ENCODE data around the gene PRELID2. TPM values are rescaled to one million over a fixed set of nuclear protein-coding genes. Genes with fewer than 3 reads are reported as not detected.

Gene PRELID2
- total RNA-seq, 2 experiments from 2014 or later = 0.12 to 0.17 TPM

- H3K4me1 Mint-ChIP-seq (ENCODE audit: low read depth) = no peaks in the 10 kb centered on the region
- peak overlapping the region; percentile 8 for H3K4me3 Mint-ChIP-seq
- peaks cover 26% of the 10 kb centered on the region for H3K27me3 Mint-ChIP-seq (ENCODE audit: low read depth)
- DNase-seq = no peak
- H3K9me3 Mint-ChIP-seq = no peaks in the 10 kb centered on the region
- H3K27ac Mint-ChIP-seq = no peak overlapping the region
- intact Hi-C loops (cut with micrococcal nuclease) = no loop called here
- no peaks in the 10 kb centered on the region for H3K36me3 Mint-ChIP-seq (ENCODE audit: low read depth)
- CTCF ChIA-PET = interaction anchor here (1.4 to 1.9 kb wide), 2 partner anchors 8 to 9 kb away, joined by 5 read pairs; no protein-coding TSS in a partner anchor
Observed at GRCh38 chr5:145834554-145834916, 607 bp downstream of the PRELID2 start.

GRCh38 chr5:145833631-145834200 lies 1.4 kb downstream of the PRELID2 start:
- Mint-ChIP-seq H3K9me3 (no peaks in the 10 kb centered on the region), H3K36me3 (ENCODE audit: low read depth) (no peaks in the 10 kb centered on the region), H3K27ac (no peak overlapping the region), H3K4me3 (no peak overlapping the region), H3K4me1 (ENCODE audit: low read depth) (no peaks in the 10 kb centered on the region), H3K27me3 (ENCODE audit: low read depth) (peaks cover 26% of the 10 kb centered on the region)
- intact Hi-C loops (cut with micrococcal nuclease) = no loop called here
- CTCF ChIA-PET = no interaction called here
- DNase-seq = no peak

GRCh38 chr5:145830594-145830993 lies 4.5 kb downstream of the PRELID2 start:
- CTCF ChIA-PET = interaction anchor here (0.8 kb wide), 1 partner anchor 149 kb away, joined by 3 read pairs; no protein-coding TSS in a partner anchor
- H3K9me3 Mint-ChIP-seq = no peaks in the 10 kb centered on the region
- no peaks in the 10 kb centered on the region for H3K4me1 Mint-ChIP-seq (ENCODE audit: low read depth)
- H3K4me3 Mint-ChIP-seq = no peak overlapping the region
- DNase-seq = no peak
- no peaks in the 10 kb centered on the region for H3K36me3 Mint-ChIP-seq (ENCODE audit: low read depth)
- intact Hi-C loops (cut with micrococcal nuclease) = no loop called here
- peaks cover 10% of the 10 kb centered on the region for H3K27me3 Mint-ChIP-seq (ENCODE audit: low read depth)
- H3K27ac Mint-ChIP-seq = no peak overlapping the region

GRCh38 chr5:145829708-145830361 lies 5.3 kb downstream of the PRELID2 start:
- H3K4me3 Mint-ChIP-seq = no peak overlapping the region

GRCh38 chr5:145826895-145827674 lies 8.1 kb downstream of the PRELID2 start:
- Mint-ChIP-seq H3K27me3 (ENCODE audit: low read depth) (no peaks in the 10 kb centered on the region), H3K27ac (no peak overlapping the region), H3K4me1 (ENCODE audit: low read depth) (no peaks in the 10 kb centered on the region), H3K4me3 (no peak overlapping the region), H3K36me3 (ENCODE audit: low read depth) (no peaks in the 10 kb centered on the region), H3K9me3 (no peaks in the 10 kb centered on the region)
- CTCF ChIA-PET = interaction anchor here (0.6 to 2.5 kb wide), 10 partner anchors 8 to 1623 kb away, joined by 3 to 15 read pairs (median 4); partner anchors contain the start of gene PRELID2
- intact Hi-C loops (cut with micrococcal nuclease) = loop anchor here (5.0 kb wide), 3 partner anchors 130 to 600 kb away; no protein-coding TSS in a partner anchor
- no peak for DNase-seq

More at GRCh38 chr5:145829708-145830361, 5.3 kb downstream of the PRELID2 start:
- H3K4me1 Mint-ChIP-seq (ENCODE audit: low read depth) = no peaks in the 10 kb centered on the region
- CTCF ChIA-PET = interaction anchor here (0.8 to 1.6 kb wide), 3 partner anchors 11 to 148 kb away, joined by 3 to 4 read pairs (median 3); no protein-coding TSS in a partner anchor
- DNase-seq = no peak
- no peaks in the 10 kb centered on the region for H3K9me3 Mint-ChIP-seq
- no peaks in the 10 kb centered on the region for H3K36me3 Mint-ChIP-seq (ENCODE audit: low read depth)
- peaks cover 9% of the 10 kb centered on the region for H3K27me3 Mint-ChIP-seq (ENCODE audit: low read depth)
- intact Hi-C loops (cut with micrococcal nuclease) = loop anchor here (5.0 kb wide), 3 partner anchors 133 to 597 kb away; no protein-coding TSS in a partner anchor
- no peak overlapping the region for H3K27ac Mint-ChIP-seq

GRCh38 chr5:145825751-145826180 lies 9.4 kb downstream of the PRELID2 start:
- no peak for DNase-seq
- H3K4me1 Mint-ChIP-seq (ENCODE audit: low read depth) = no peaks in the 10 kb centered on the region
- H3K4me3 Mint-ChIP-seq = no peak overlapping the region
- H3K27ac Mint-ChIP-seq = no peak overlapping the region
- intact Hi-C loops (cut with micrococcal nuclease) = loop anchor here (1.0 to 5.0 kb wide), 5 partner anchors 128 to 1622 kb away; no protein-coding TSS in a partner anchor
- H3K36me3 Mint-ChIP-seq (ENCODE audit: low read depth) = no peaks in the 10 kb centered on the region
- CTCF ChIA-PET = interaction anchor here (0.6 to 2.5 kb wide), 15 partner anchors 9 to 1621 kb away, joined by 3 to 15 read pairs (median 3); partner anchors contain the start of gene PRELID2
- H3K27me3 Mint-ChIP-seq (ENCODE audit: low read depth) = no peaks in the 10 kb centered on the region
- H3K9me3 Mint-ChIP-seq = no peaks in the 10 kb centered on the region

- H3K27me3 Mint-ChIP-seq (ENCODE audit: low read depth) = no peaks in the 10 kb centered on the region
- no peak for DNase-seq
- H3K27ac Mint-ChIP-seq = no peak overlapping the region
- intact Hi-C loops (cut with micrococcal nuclease) = no loop called here
- H3K4me3 Mint-ChIP-seq = no peak overlapping the region
- no peaks in the 10 kb centered on the region for H3K4me1 Mint-ChIP-seq (ENCODE audit: low read depth)
- no peaks in the 10 kb centered on the region for H3K9me3 Mint-ChIP-seq
- CTCF ChIA-PET = interaction anchor here (0.6 to 1.3 kb wide), 3 partner anchors 29 to 487 kb away, joined by 3 read pairs; no protein-coding TSS in a partner anchor
- H3K36me3 Mint-ChIP-seq (ENCODE audit: low read depth) = no peaks in the 10 kb centered on the region
Observed at GRCh38 chr5:145824040-145824439, 11.1 kb downstream of the PRELID2 start.

- intact Hi-C loops (cut with micrococcal nuclease) = no loop called here
- DNase-seq = no peak
- H3K4me1 Mint-ChIP-seq (ENCODE audit: low read depth) = no peaks in the 10 kb centered on the region
- CTCF ChIA-PET = interaction anchor here (1.5 kb wide), 1 partner anchor 10 kb away, joined by 4 read pairs; no protein-coding TSS in a partner anchor
- H3K27ac Mint-ChIP-seq = no peak overlapping the region
- no peaks in the 10 kb centered on the region for H3K36me3 Mint-ChIP-seq (ENCODE audit: low read depth)
- H3K4me3 Mint-ChIP-seq = no peak overlapping the region
- no peaks in the 10 kb centered on the region for H3K9me3 Mint-ChIP-seq
- no peaks in the 10 kb centered on the region for H3K27me3 Mint-ChIP-seq (ENCODE audit: low read depth)
Observed at GRCh38 chr5:145818604-145819003, 16.5 kb downstream of the PRELID2 start.

- CTCF ChIA-PET = no interaction called here
- Mint-ChIP-seq H3K36me3 (ENCODE audit: low read depth) (no peaks in the 10 kb centered on the region), H3K4me1 (ENCODE audit: low read depth) (no peaks in the 10 kb centered on the region), H3K27me3 (ENCODE audit: low read depth) (no peaks in the 10 kb centered on the region), H3K9me3 (no peaks in the 10 kb centered on the region), H3K4me3 (no peak overlapping the region), H3K27ac (no peak overlapping the region)
- intact Hi-C loops (cut with micrococcal nuclease) = no loop called here
- no peak for DNase-seq
Observed at GRCh38 chr5:145812877-145813276, 22.3 kb downstream of the PRELID2 start.

GRCh38 chr5:145811834-145812625 lies 23.1 kb downstream of the PRELID2 start:
- intact Hi-C loops (cut with micrococcal nuclease) = no loop called here
- Mint-ChIP-seq H3K27ac (no peak overlapping the region), H3K36me3 (ENCODE audit: low read depth) (no peaks in the 10 kb centered on the region), H3K27me3 (ENCODE audit: low read depth) (no peaks in the 10 kb centered on the region), H3K4me1 (ENCODE audit: low read depth) (no peaks in the 10 kb centered on the region), H3K9me3 (no peaks in the 10 kb centered on the region), H3K4me3 (no peak overlapping the region)
- no peak for DNase-seq
- CTCF ChIA-PET = interaction anchor here (0.7 to 1.3 kb wide), 2 partner anchors 131 to 132 kb away, joined by 4 to 5 read pairs; no protein-coding TSS in a partner anchor

GRCh38 chr5:145806923-145807322 lies 28.2 kb downstream of the PRELID2 start:
- CTCF ChIA-PET = no interaction called here
- Mint-ChIP-seq H3K4me1 (ENCODE audit: low read depth) (no peaks in the 10 kb centered on the region), H3K27me3 (ENCODE audit: low read depth) (no peaks in the 10 kb centered on the region), H3K4me3 (no peak overlapping the region), H3K36me3 (ENCODE audit: low read depth) (no peaks in the 10 kb centered on the region), H3K27ac (no peak overlapping the region), H3K9me3 (no peaks in the 10 kb centered on the region)
- intact Hi-C loops (cut with micrococcal nuclease) = no loop called here
- no peak for DNase-seq
